ENCODE results near the gene NEB. TPM values are rescaled to one million over a fixed set of nuclear protein-coding genes. Genes with fewer than 3 reads are reported as not detected.
A peak's percentile ranks its signal among the peaks of the same experiment; 100 is the strongest.
"Not testable (repeated sequence)": the region's sequence is repeated elsewhere in the genome, so short reads cannot be mapped to it uniquely, and the experiment has no call there.

The NEB gene
- total RNA-seq, 1 experiment from 2014 or later, result 0.02 TPM

GRCh38 chr2:151614606-151615306 is 119.5 kb downstream of the NEB start:
- DNase-seq (ENCODE audit: low read depth), result no peak

- DNase-seq (ENCODE audit: low read depth), result no peak
Measured at GRCh38 chr2:151614159-151614558, 120.1 kb downstream of the NEB start.

GRCh38 chr2:151611351-151611750 is 122.9 kb downstream of the NEB start:
- no peak for DNase-seq (ENCODE audit: low read depth)

GRCh38 chr2:151610310-151610709 is 124.0 kb downstream of the NEB start:
- no peak for DNase-seq (ENCODE audit: low read depth)

- DNase-seq (ENCODE audit: low read depth), result no peak
Measured at GRCh38 chr2:151609705-151610104, 124.6 kb downstream of the NEB start.

- not testable (repeated sequence) for DNase-seq (ENCODE audit: low read depth)
Measured at GRCh38 chr2:151607459-151608424, 126.5 kb downstream of the NEB start.

GRCh38 chr2:151603530-151603929 is 130.7 kb downstream of the NEB start:
- not testable (repeated sequence) for DNase-seq (ENCODE audit: low read depth)

- DNase-seq (ENCODE audit: low read depth), result not testable (repeated sequence)
Measured at GRCh38 chr2:151602402-151602801, 131.9 kb downstream of the NEB start.

- DNase-seq (ENCODE audit: low read depth), result not testable (repeated sequence)
Measured at GRCh38 chr2:151601803-151602202, 132.5 kb downstream of the NEB start.

- not testable (repeated sequence) for DNase-seq (ENCODE audit: low read depth)
Measured at GRCh38 chr2:151596903-151597608, 137.2 kb downstream of the NEB start.

- DNase-seq (ENCODE audit: low read depth), result not testable (repeated sequence)
Measured at GRCh38 chr2:151591908-151592255, 142.4 kb downstream of the NEB start.

- DNase-seq (ENCODE audit: low read depth), result not testable (repeated sequence)
Measured at GRCh38 chr2:151591250-151591907, 142.9 kb downstream of the NEB start.

GRCh38 chr2:151581300-151581699 is 153.0 kb downstream of the NEB start:
- not testable (repeated sequence) for DNase-seq (ENCODE audit: low read depth)

GRCh38 chr2:151580697-151581096 is 153.6 kb downstream of the NEB start:
- not testable (repeated sequence) for DNase-seq (ENCODE audit: low read depth)

- DNase-seq (ENCODE audit: low read depth), result no peak
Measured at GRCh38 chr2:151577116-151577515, 157.2 kb downstream of the NEB start.

GRCh38 chr2:151576080-151576479 is 158.2 kb downstream of the NEB start:
- no peak for DNase-seq (ENCODE audit: low read depth)

- peak; percentile 92 for DNase-seq (ENCODE audit: low read depth)
Measured at GRCh38 chr2:151575338-151575737, 158.9 kb downstream of the NEB start.

- DNase-seq (ENCODE audit: low read depth), result no peak
Measured at GRCh38 chr2:151570191-151570590, 164.1 kb downstream of the NEB start.

- no peak for DNase-seq (ENCODE audit: low read depth)
Measured at GRCh38 chr2:151569167-151569566, 165.1 kb downstream of the NEB start.

GRCh38 chr2:151568501-151568900 is 165.8 kb downstream of the NEB start:
- no peak for DNase-seq (ENCODE audit: low read depth)

- DNase-seq (ENCODE audit: low read depth), result no peak
Measured at GRCh38 chr2:151567006-151567405, 167.3 kb downstream of the NEB start.

Measured in HT1080 (cell line).